ENCODE data around the gene REG1A.

DNA sequence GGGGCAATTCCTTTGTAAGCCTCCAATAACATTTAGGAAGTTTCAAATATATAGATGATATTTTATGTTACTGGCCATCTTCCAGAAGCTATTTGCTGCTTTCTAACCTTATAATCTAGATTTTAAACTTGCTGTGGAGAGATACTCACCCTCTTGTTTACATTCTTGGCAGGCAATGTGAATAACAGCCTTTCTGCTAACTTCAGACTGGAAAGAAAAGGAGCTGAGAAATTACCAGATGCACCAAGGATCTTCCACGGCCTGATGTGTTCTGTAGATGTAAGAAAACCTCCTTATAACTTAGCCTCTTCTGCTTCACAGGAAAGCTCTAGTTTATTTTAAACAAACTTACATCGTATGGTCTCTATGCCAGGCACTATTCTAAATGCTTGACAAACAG lies 49.2 kb upstream of the REG1A start:
- TF ChIP-seq TEAD4 (IDR thresholded peaks at IDR 0.05), result no peak
- TF ChIP-seq TAF1 (IDR thresholded peaks at IDR 0.05; ENCODE audit: low read depth), result no peak
- TF ChIP-seq, protein P1, sequence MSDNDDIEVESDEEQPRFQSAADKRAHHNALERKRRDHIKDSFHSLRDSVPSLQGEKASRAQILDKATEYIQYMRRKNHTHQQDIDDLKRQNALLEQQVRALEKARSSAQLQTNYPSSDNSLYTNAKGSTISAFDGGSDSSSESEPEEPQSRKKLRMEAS (IDR thresholded peaks at IDR 0.05), result no peak
- no peak for TF ChIP-seq EP300 (IDR thresholded peaks at IDR 0.05; ENCODE audit: borderline replicate concordance)
- TF ChIP-seq FOXM1 (IDR thresholded peaks at IDR 0.05; ENCODE audit: borderline replicate concordance, low read depth), result no peak
- no peak for TF ChIP-seq RAD21 (IDR thresholded peaks at IDR 0.05; ENCODE audit: low read depth)
- TF ChIP-seq, protein P2, sequence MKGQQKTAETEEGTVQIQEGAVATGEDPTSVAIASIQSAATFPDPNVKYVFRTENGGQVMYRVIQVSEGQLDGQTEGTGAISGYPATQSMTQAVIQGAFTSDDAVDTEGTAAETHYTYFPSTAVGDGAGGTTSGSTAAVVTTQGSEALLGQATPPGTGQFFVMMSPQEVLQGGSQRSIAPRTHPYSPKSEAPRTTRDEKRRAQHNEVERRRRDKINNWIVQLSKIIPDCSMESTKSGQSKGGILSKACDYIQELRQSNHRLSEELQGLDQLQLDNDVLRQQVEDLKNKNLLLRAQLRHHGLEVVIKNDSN (IDR thresholded peaks at IDR 0.05), result no peak
- TF ChIP-seq, protein P3, sequence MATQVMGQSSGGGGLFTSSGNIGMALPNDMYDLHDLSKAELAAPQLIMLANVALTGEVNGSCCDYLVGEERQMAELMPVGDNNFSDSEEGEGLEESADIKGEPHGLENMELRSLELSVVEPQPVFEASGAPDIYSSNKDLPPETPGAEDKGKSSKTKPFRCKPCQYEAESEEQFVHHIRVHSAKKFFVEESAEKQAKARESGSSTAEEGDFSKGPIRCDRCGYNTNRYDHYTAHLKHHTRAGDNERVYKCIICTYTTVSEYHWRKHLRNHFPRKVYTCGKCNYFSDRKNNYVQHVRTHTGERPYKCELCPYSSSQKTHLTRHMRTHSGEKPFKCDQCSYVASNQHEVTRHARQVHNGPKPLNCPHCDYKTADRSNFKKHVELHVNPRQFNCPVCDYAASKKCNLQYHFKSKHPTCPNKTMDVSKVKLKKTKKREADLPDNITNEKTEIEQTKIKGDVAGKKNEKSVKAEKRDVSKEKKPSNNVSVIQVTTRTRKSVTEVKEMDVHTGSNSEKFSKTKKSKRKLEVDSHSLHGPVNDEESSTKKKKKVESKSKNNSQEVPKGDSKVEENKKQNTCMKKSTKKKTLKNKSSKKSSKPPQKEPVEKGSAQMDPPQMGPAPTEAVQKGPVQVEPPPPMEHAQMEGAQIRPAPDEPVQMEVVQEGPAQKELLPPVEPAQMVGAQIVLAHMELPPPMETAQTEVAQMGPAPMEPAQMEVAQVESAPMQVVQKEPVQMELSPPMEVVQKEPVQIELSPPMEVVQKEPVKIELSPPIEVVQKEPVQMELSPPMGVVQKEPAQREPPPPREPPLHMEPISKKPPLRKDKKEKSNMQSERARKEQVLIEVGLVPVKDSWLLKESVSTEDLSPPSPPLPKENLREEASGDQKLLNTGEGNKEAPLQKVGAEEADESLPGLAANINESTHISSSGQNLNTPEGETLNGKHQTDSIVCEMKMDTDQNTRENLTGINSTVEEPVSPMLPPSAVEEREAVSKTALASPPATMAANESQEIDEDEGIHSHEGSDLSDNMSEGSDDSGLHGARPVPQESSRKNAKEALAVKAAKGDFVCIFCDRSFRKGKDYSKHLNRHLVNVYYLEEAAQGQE (IDR thresholded peaks at IDR 0.05; ENCODE audit: low read depth), result no peak
- no peak for TF ChIP-seq TCF12 (IDR thresholded peaks at IDR 0.05; ENCODE audit: low read depth)
- no peak for TF ChIP-seq CEBPB (IDR thresholded peaks at IDR 0.05)

Data from Ishikawa (cell line).